PC-3 (cell line): Measurements from ENCODE around the gene STAG3. TPM values are rescaled to one million over a fixed set of nuclear protein-coding genes. Genes with fewer than 3 reads are reported as not detected.

Experiments used
- ATAC-seq: fragments of 200-7000 bp; cut with Tn5 transposase; 2 replicates; pipeline ENCODE4 v1.9.1; 2020; ENCODE audit warnings: mild to moderate bottlenecking, moderate library complexity
- BruUV-seq: library from RNA; stranded (reverse); fragments of 400-500 nt; replicated peaks from 2 replicates; lab custom pipeline; 2021; lab: Mats Ljungman, UMichigan
- CTCF ChIA-PET: fragments of 300-600 bp; sonication (Branson Sonifier 250); formaldehyde crosslinking; loops from one replicate; lab custom pipeline; 2022; ENCODE audit warnings: antibody characterized with exemption; lab: Charles Lee
- POLR2A ChIA-PET: fragments of 300-600 bp; sonication (Branson Sonifier 250); formaldehyde crosslinking; loops from one replicate; lab custom pipeline; 2022; ENCODE audit warnings: antibody characterized with exemption; ENCODE audit not compliant: unreplicated experiment; lab: Charles Lee
- DNase-seq: peaks from one replicate; pipeline ENCODE4 v3.0.0-alpha.2; 2015
- H2AFZ ChIP-seq: fragments of 300-600 bp; sonication (generic); 2 replicates; pipeline ENCODE4 v1.6.0; 2016; ENCODE audit warnings: antibody characterized with exemption, low read length
- H3F3A ChIP-seq: fragments of 300-600 bp; sonication (generic); one replicate; pipeline ENCODE4 v1.6.0; 2017; ENCODE audit warnings: antibody characterized with exemption, low read length, control low read depth, mild to moderate bottlenecking; ENCODE audit not compliant: unreplicated experiment
- H3K27ac ChIP-seq: fragments of 300-600 bp; sonication (generic); 2 replicates; pipeline ENCODE4 v1.5.1; 2016; ENCODE audit warnings: mild to moderate bottlenecking, low read length
- H3K27me3 ChIP-seq: fragments of 300-600 bp; sonication (generic); 2 replicates; pipeline ENCODE4 v1.6.1; 2016; ENCODE audit warnings: low read length, mixed read lengths
- H3K36me3 ChIP-seq: fragments of 300-600 bp; sonication (generic); 2 replicates; pipeline ENCODE4 v1.6.1; 2016; ENCODE audit warnings: low read depth, mixed run types, low read length, mixed read lengths
- H3K4me1 ChIP-seq: fragments of 300-600 bp; sonication (generic); 2 replicates; pipeline ENCODE4 v1.5.1; 2016; ENCODE audit warnings: low read length; ENCODE audit not compliant: insufficient read depth
- H3K4me2 ChIP-seq: fragments of 300-600 bp; sonication (generic); 2 replicates; pipeline ENCODE4 v1.6.0; 2016; ENCODE audit warnings: low read length
- H3K4me3 ChIP-seq: fragments of 300-600 bp; sonication (generic); 2 replicates; pipeline ENCODE4 v1.5.1; 2016; ENCODE audit warnings: mild to moderate bottlenecking, low read length, mixed read lengths
- H3K79me2 ChIP-seq: fragments of 300-600 bp; sonication (generic); 2 replicates; pipeline ENCODE4 v1.6.1; 2017; ENCODE audit warnings: low read length, mixed read lengths
- H3K9ac ChIP-seq: fragments of 300-600 bp; sonication (generic); 2 replicates; pipeline ENCODE4 v1.6.0; 2016; ENCODE audit warnings: mild to moderate bottlenecking, low read length
- H3K9me2 ChIP-seq: fragments of 300-600 bp; sonication (generic); replicated peaks from 2 replicates; pipeline ENCODE4 v1.6.1; 2016; ENCODE audit warnings: mixed run types, low read length, mixed read lengths
- H3K9me3 ChIP-seq: fragments of 300-600 bp; sonication (generic); 2 replicates; pipeline ENCODE4 v1.6.1; 2016; ENCODE audit warnings: low read length, mixed read lengths
- H4K20me1 ChIP-seq: fragments of 300-600 bp; sonication (generic); 2 replicates; pipeline ENCODE4 v1.6.1; 2016; ENCODE audit warnings: low read length, mixed read lengths
- EZH2 ChIP-seq: fragments of 300-600 bp; sonication (generic); IDR thresholded peaks from one replicate; pipeline ENCODE4 v1.6.1; 2017; ENCODE audit warnings: antibody characterized with exemption, mild to moderate bottlenecking, low read length; ENCODE audit not compliant: unreplicated experiment
- EZH2phosphoT487 ChIP-seq: fragments of 300-600 bp; sonication (generic); IDR thresholded peaks from 2 replicates; pipeline ENCODE4 v1.6.1; 2018; ENCODE audit warnings: mild to moderate bottlenecking, antibody characterized with exemption, low read length, borderline replicate concordance
- intact Hi-C: fragments of 100-400 bp; cut with micrococcal nuclease; formaldehyde crosslinking; loops from 2 replicates; pipeline ENCODE4 v1.9.0; 2023
- total RNA-seq: library from RNA; depleted of rRNA; stranded (reverse); fragments of >200 nt; gene quantifications from 2 replicates; pipeline ENCODE4 v1.2.3, GENCODE V29; 2014
- TF ChIP-seq, protein P1 (sequence below): fragments of 300-600 bp; sonication (generic); conservative IDR thresholded peaks from 2 replicates; pipeline ENCODE4 v1.5.1; 2017; ENCODE audit warnings: antibody characterized with exemption, low read depth, mild to moderate bottlenecking, low read length

STAG3 gene
- total RNA-seq, 1 experiment from 2014 or later: 0.07 TPM

DNA sequence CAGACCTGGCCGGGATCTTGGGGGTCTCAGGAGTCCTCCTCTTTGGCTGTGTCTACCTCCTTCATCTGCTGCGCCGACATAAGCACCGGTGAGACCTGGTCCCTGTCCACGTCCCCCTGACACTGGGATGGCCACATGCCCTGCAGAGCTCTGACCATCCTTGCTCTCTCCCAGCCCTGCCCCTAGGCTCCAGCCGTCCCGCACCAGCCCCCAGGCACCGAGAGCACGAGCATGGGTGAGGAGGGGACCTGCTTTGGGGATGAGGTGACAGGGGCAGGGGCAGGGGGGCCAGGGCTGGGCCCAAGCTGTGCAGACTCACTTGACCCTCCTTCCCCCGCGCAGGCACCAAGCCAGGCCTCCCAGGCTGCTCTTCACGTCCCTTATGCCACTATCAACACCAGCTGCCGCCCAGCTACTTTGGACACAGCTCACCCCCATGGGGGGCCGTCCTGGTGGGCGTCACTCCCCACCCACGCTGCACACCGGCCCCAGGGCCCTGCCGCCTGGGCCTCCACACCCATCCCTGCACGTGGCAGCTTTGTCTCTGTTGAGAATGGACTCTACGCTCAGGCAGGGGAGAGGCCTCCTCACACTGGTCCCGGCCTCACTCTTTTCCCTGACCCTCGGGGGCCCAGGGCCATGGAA is 43.0 kb downstream of the STAG3 start:
- ChIA-PET CTCF (no interaction called here), POLR2A (no interaction called here)
- H2AFZ ChIP-seq: no peak overlapping the region
- no peaks in the 10 kb centered on the region for H3K27me3 ChIP-seq
- no peaks in the 10 kb centered on the region for H3K79me2 ChIP-seq
- no peak overlapping the region for H3K9ac ChIP-seq
- H3K4me2 ChIP-seq: no peak overlapping the region
- H3F3A ChIP-seq: no peaks in the 10 kb centered on the region
- no peaks in the 10 kb centered on the region for H3K9me3 ChIP-seq
- no peak for DNase-seq
- H3K27ac ChIP-seq: no peak overlapping the region
- TF ChIP-seq EZH2: no peak
- TF ChIP-seq EZH2phosphoT487: no peak
- TF ChIP-seq, protein P1, sequence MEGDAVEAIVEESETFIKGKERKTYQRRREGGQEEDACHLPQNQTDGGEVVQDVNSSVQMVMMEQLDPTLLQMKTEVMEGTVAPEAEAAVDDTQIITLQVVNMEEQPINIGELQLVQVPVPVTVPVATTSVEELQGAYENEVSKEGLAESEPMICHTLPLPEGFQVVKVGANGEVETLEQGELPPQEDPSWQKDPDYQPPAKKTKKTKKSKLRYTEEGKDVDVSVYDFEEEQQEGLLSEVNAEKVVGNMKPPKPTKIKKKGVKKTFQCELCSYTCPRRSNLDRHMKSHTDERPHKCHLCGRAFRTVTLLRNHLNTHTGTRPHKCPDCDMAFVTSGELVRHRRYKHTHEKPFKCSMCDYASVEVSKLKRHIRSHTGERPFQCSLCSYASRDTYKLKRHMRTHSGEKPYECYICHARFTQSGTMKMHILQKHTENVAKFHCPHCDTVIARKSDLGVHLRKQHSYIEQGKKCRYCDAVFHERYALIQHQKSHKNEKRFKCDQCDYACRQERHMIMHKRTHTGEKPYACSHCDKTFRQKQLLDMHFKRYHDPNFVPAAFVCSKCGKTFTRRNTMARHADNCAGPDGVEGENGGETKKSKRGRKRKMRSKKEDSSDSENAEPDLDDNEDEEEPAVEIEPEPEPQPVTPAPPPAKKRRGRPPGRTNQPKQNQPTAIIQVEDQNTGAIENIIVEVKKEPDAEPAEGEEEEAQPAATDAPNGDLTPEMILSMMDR: no peak
- no peaks in the 10 kb centered on the region for H3K9me2 ChIP-seq
- no peaks in the 10 kb centered on the region for H3K36me3 ChIP-seq
- H3K4me3 ChIP-seq: no peak overlapping the region
- ATAC-seq: no peak
- no peaks in the 10 kb centered on the region for H4K20me1 ChIP-seq
- intact Hi-C loops: no loop called here
- H3K4me1 ChIP-seq: no peaks in the 10 kb centered on the region
- BruUV-seq: no TSS peak

DNA sequence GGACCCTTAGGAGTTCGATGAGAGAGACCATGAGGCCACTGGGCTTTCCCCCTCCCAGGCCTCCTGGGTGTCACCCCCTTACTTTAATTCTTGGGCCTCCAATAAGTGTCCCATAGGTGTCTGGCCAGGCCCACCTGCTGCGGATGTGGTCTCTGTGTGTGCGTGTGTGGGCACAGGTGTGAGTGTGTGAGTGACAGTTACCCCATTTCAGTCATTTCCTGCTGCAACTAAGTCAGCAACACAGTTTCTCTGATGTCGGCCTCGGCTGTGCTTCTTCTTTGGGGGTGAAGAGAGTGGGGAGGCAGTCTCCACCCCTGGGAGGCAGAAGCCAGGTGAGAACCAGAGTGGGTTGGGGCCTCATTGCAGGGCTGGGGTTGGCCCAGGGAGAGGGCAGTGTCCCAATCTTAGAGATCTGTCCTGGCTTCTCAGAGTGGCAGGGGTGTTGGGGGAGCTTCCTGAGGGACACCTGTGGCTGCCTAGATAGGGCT is 43.6 kb downstream of the STAG3 start:
- H3K9me2 ChIP-seq: no peaks in the 10 kb centered on the region
- TF ChIP-seq EZH2: no peak
- H2AFZ ChIP-seq: no peak overlapping the region
- ATAC-seq: no peak
- H3K79me2 ChIP-seq: no peaks in the 10 kb centered on the region
- CTCF ChIA-PET: interaction anchor here (0.6 kb wide), 1 partner anchor 584 kb away, joined by 3 read pairs; no protein-coding TSS in a partner anchor
- H3K9me3 ChIP-seq: no peaks in the 10 kb centered on the region
- H3K9ac ChIP-seq: no peak overlapping the region
- H4K20me1 ChIP-seq: no peaks in the 10 kb centered on the region
- no peak overlapping the region for H3K4me2 ChIP-seq
- BruUV-seq: no TSS peak
- no peaks in the 10 kb centered on the region for H3K27me3 ChIP-seq
- DNase-seq: no peak
- H3F3A ChIP-seq: no peaks in the 10 kb centered on the region
- no peaks in the 10 kb centered on the region for H3K4me1 ChIP-seq
- POLR2A ChIA-PET: no interaction called here
- intact Hi-C loops: no loop called here
- no peak overlapping the region for H3K27ac ChIP-seq
- no peaks in the 10 kb centered on the region for H3K36me3 ChIP-seq
- no peak overlapping the region for H3K4me3 ChIP-seq

DNA sequence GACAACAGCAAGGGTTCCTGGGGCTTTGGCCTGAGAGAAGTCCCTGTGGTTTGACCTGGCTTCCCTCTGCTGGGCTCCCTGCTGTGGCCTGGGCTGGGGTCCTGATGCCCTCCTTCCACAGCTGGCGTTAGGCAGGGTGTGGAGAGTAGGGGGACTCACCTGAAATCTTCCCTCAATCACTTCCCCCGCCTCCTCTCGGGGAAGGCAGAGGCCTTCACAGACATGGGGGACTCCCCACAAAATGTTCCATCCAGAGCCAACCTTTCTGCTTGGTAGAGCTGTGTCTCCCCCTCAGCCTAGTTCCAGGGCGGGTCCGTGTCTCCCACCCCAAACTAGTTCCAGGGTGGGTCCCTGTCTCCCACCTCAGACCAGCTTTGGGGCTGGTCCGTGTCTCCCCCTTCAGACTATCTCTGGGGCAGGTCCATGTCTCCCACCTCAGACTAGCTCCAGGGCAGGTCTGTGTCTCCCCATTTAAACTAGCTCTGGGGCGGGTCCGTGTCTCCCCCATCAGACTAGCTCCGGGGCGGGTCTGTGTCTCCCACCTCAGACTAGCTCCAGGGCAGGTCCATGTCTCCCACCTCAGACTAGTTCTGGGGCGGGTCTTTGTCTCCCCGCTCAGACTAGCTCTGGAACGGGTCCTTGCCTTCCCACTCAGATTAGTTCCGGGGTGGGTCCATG is 44.2 kb downstream of the STAG3 start:
- CTCF ChIA-PET: interaction anchor here (0.6 kb wide), 2 partner anchors 186 to 583 kb away, joined by 3 read pairs; no protein-coding TSS in a partner anchor

More for the DNA sequence above, 44.2 kb downstream of the STAG3 start:
- Histone ChIP-seq H3K79me2 (no peaks in the 10 kb centered on the region), H3K27ac (no peak overlapping the region), H3K9ac (no peak overlapping the region), H3K36me3 (no peaks in the 10 kb centered on the region), H3K9me2 (no peaks in the 10 kb centered on the region), H3F3A (no peaks in the 10 kb centered on the region), H4K20me1 (no peaks in the 10 kb centered on the region), H3K27me3 (no peaks in the 10 kb centered on the region), H3K4me3 (no peak overlapping the region), H3K4me1 (no peaks in the 10 kb centered on the region), H3K9me3 (no peaks in the 10 kb centered on the region), H2AFZ (no peak overlapping the region), H3K4me2 (no peak overlapping the region)
- POLR2A ChIA-PET: no interaction called here
- ATAC-seq (no peak), DNase-seq (no peak)
- TF ChIP-seq EZH2phosphoT487 (no peak), EZH2 (no peak)
- TF ChIP-seq, protein P1: no peak
- intact Hi-C loops: no loop called here
- BruUV-seq: no TSS peak
